SU-DHL-6 (cell line): Measurements from ENCODE around the gene C1QTNF1.

Experiments
- EZH2phosphoT487 ChIP-seq: fragments of 200-600 bp; sonication (generic), shearing (Covaris generic); conservative IDR thresholded peaks from 2 replicates; pipeline ENCODE4 v1.6.1; 2018; ENCODE audit warnings: mild to moderate bottlenecking, antibody characterized with exemption, low read length, moderate library complexity, mixed read lengths
- TF ChIP-seq, protein P1 (sequence below): fragments of 200-600 bp; sonication (generic); IDR thresholded peaks from one replicate; pipeline ENCODE4 v1.5.1; 2017; ENCODE audit warnings: antibody characterized with exemption, mild to moderate bottlenecking, low read length, moderate library complexity; ENCODE audit not compliant: insufficient read depth, poor library complexity, severe bottlenecking

DNA sequence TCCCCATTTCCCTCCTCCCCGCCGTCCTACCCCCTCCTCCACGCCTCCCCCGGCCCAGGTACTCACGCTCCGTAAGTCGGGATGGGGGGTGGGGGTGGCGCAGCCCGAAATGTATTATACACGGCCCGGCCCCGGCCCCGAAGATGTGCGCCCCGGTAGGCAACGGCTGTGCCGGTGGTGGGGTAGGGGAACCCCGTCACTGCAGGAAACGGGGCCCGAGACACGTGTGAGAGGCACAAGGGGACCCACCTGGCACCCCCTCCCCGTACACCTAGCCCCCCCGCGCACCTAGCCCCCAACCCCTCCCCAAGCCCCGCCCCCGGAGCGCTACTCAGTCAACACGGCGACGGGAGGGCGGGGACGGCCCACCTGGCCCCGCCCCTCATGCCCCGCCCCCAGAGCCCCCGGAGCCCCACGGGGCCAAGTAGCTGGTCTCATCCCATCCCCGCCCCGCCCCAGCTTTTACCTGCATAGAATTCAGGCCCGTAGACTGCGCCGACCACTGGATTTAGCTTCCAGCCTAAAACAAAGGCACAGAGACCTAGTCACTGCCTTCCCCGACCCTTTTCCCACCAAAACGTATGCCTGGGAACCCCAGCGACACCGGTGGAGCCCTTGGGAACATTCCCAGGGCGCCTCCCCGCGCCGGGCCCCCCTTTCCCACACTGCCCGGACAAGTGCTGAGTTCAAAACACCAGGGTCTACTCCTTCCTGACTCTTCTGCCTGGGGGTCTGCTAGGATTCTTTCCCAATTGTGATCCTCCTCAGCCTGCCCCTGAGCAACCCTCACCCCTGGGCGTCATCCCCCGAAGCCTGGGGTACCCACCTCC lies 73.5 kb downstream of the C1QTNF1 start:
- TF ChIP-seq, protein P1, sequence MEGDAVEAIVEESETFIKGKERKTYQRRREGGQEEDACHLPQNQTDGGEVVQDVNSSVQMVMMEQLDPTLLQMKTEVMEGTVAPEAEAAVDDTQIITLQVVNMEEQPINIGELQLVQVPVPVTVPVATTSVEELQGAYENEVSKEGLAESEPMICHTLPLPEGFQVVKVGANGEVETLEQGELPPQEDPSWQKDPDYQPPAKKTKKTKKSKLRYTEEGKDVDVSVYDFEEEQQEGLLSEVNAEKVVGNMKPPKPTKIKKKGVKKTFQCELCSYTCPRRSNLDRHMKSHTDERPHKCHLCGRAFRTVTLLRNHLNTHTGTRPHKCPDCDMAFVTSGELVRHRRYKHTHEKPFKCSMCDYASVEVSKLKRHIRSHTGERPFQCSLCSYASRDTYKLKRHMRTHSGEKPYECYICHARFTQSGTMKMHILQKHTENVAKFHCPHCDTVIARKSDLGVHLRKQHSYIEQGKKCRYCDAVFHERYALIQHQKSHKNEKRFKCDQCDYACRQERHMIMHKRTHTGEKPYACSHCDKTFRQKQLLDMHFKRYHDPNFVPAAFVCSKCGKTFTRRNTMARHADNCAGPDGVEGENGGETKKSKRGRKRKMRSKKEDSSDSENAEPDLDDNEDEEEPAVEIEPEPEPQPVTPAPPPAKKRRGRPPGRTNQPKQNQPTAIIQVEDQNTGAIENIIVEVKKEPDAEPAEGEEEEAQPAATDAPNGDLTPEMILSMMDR = no peak
- no peak for TF ChIP-seq EZH2phosphoT487
